Neural progenitor cell (in vitro differentiated cells): ENCODE measurements around the gene TGM2. TPM values are rescaled to one million over a fixed set of nuclear protein-coding genes. Genes with fewer than 3 reads are reported as not detected.

Experiments
- DNase-seq: peaks from one replicate; pipeline ENCODE4 v3.0.0-alpha.2; 2016; ENCODE audit warnings: low spot score
- H2AFZ ChIP-seq: fragments of 200-600 bp; sonication (generic); replicated peaks from 2 replicates; pipeline ENCODE4 v1.6.1; 2016; ENCODE audit warnings: antibody characterized with exemption
- H3F3A ChIP-seq: fragments of 200-600 bp; sonication (generic); 2 replicates; pipeline ENCODE4 v1.6.1; 2016; ENCODE audit warnings: antibody characterized with exemption, low read depth
- H3K27ac ChIP-seq: fragments of 200-600 bp; sonication (generic); 2 replicates; pipeline ENCODE4 v1.5.1; 2016; ENCODE audit warnings: mild to moderate bottlenecking
- H3K27me3 ChIP-seq: fragments of 200-600 bp; sonication (generic); 2 replicates; pipeline ENCODE4 v1.6.1; 2016; ENCODE audit warnings: mild to moderate bottlenecking, moderate library complexity
- H3K36me3 ChIP-seq: fragments of 200-600 bp; sonication (generic); 2 replicates; pipeline ENCODE4 v1.5.1; 2016
- H3K4me1 ChIP-seq: fragments of 200-600 bp; sonication (generic); 2 replicates; pipeline ENCODE4 v1.6.1; 2016; ENCODE audit warnings: mixed run types
- H3K4me2 ChIP-seq: fragments of 200-600 bp; sonication (generic); 2 replicates; pipeline ENCODE4 v1.6.1; 2016
- H3K4me3 ChIP-seq: fragments of 200-600 bp; sonication (generic); 2 replicates; pipeline ENCODE4 v1.5.1; 2016
- H3K79me2 ChIP-seq: fragments of 200-600 bp; sonication (generic); 2 replicates; pipeline ENCODE4 v1.6.1; 2016; ENCODE audit warnings: low read depth
- H3K9ac ChIP-seq: fragments of 200-600 bp; sonication (generic); 2 replicates; pipeline ENCODE4 v1.6.1; 2016
- H3K9me3 ChIP-seq: fragments of 200-600 bp; sonication (generic); 2 replicates; pipeline ENCODE4 v1.5.1; 2016; ENCODE audit warnings: low read depth
- H4K20me1 ChIP-seq: fragments of 200-600 bp; sonication (generic); 2 replicates; pipeline ENCODE4 v1.6.1; 2016; ENCODE audit warnings: low read depth
- H3K27ac Mint-ChIP-seq: 3 replicates; pipeline ENCODE4 v1.8.0; 2021; ENCODE audit warnings: mixed read lengths
- H3K27me3 Mint-ChIP-seq: 2 replicates; pipeline ENCODE4 v1.8.0; 2022; ENCODE audit warnings: low read depth, mild to moderate bottlenecking, inconsistent platforms, moderate library complexity, mixed read lengths; ENCODE audit not compliant: insufficient read depth
- H3K36me3 Mint-ChIP-seq: 3 replicates; pipeline ENCODE4 v1.8.0; 2021; ENCODE audit warnings: mixed read lengths
- H3K4me1 Mint-ChIP-seq: 3 replicates; pipeline ENCODE4 v1.8.0; 2021; ENCODE audit warnings: mixed read lengths
- H3K4me3 Mint-ChIP-seq: 3 replicates; pipeline ENCODE4 v1.8.0; 2021; ENCODE audit warnings: mild to moderate bottlenecking, moderate library complexity, mixed read lengths
- H3K9me3 Mint-ChIP-seq: 3 replicates; pipeline ENCODE4 v1.8.0; 2020; ENCODE audit warnings: mixed read lengths
- CTCF ChIP-seq: fragments of 200-600 bp; sonication (generic); IDR thresholded peaks from 2 replicates; pipeline ENCODE4 v1.5.1; 2017; ENCODE audit warnings: antibody characterized with exemption, mild to moderate bottlenecking
- EZH2 ChIP-seq: fragments of 200-600 bp; sonication (generic); IDR thresholded peaks from 2 replicates; pipeline ENCODE4 v1.6.1; 2017; ENCODE audit warnings: antibody characterized with exemption, mild to moderate bottlenecking, moderate library complexity
- EZH2phosphoT487 ChIP-seq: fragments of 200-600 bp; sonication (generic); IDR thresholded peaks from 2 replicates; pipeline ENCODE4 v1.6.1; 2017; ENCODE audit warnings: antibody characterized with exemption
- total RNA-seq: library from RNA; depleted of rRNA; stranded (reverse); fragments of >200 nt; gene quantifications from 2 replicates; pipeline ENCODE4 v1.2.3, GENCODE V29; 2015; ENCODE audit warnings: low replicate concordance

Gene TGM2
- total RNA-seq, 1 donor from 2014 or later = 0.22 TPM

DNA sequence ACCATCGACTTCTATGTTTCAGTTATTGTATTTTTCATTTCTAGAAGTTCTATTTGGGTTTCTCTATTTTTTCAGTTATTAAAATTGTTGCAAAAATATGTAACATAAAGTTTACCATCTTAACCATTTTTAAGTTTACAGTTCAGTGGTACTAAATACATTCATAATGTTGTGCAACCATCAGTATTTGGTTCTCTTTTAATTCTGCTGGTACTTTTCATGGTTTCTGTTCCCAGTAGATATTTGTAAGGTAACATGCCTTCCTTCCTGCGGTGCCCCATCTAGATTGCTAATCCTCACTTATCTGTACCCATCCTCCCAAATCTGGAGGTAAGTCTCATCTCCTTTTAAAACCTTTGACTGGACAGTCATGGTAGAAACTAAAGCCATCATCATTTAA, 47.9 kb downstream of the TGM2 start:
- Histone ChIP-seq H3K79me2 (no peaks in the 10 kb centered on the region), H3K27me3 (no peaks in the 10 kb centered on the region), H4K20me1 (no peaks in the 10 kb centered on the region), H2AFZ (no peak overlapping the region), H3K4me1 (no peaks in the 10 kb centered on the region), H3K9me3 (no peaks in the 10 kb centered on the region), H3K4me2 (no peak overlapping the region), H3K36me3 (no peaks in the 10 kb centered on the region), H3F3A (no peaks in the 10 kb centered on the region), H3K4me3 (no peak overlapping the region), H3K9ac (no peak overlapping the region), H3K27ac (no peak overlapping the region)
- Mint-ChIP-seq H3K36me3 (no peaks in the 10 kb centered on the region), H3K27me3 (peaks cover 8% of the 10 kb centered on the region), H3K9me3 (no peaks in the 10 kb centered on the region), H3K27ac (no peak overlapping the region), H3K4me3 (no peak overlapping the region), H3K4me1 (peaks cover 7% of the 10 kb centered on the region)
- no peak for DNase-seq
- TF ChIP-seq EZH2 (no peak), EZH2phosphoT487 (no peak), CTCF (no peak)

DNA sequence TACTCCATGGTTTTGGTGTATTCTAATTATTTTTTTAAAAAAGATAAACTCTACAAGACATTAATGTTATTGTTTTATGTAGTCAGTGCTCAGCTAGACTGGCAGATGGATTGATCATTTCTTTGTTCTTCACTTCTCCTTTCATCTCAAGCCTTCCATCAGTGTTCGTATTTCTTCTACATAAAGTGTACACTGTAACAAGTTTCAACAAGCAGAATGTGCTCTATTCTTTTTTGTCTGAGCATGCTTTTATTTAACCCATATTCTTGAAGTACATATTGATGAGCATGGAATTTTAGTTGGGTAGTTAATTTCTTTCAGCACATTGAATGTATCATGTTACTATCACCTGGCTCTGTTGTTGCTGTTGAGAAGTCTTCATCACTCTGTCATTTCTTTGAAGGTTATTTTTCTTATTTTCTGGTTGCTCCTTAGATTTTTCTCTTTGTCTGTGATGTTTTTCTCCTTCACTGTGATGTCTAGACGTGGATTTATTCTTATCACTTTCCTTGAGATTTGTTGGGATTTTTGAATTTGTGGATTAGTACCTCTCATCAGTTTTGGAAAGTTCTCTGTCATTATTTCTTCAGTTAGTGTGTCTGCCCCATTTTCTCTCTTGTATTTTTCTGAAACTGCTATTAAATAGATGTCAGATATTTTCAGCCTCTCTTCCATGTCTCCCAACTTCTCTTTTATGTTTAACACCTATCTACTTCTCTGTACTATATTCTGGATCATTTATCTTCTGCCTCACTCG, 48.5 kb downstream of the TGM2 start:
- H3K27ac ChIP-seq = no peak overlapping the region
- H3K9ac ChIP-seq = no peak overlapping the region
- TF ChIP-seq EZH2phosphoT487 = no peak
- TF ChIP-seq CTCF = no peak
- TF ChIP-seq EZH2 = no peak
- no peaks in the 10 kb centered on the region for H4K20me1 ChIP-seq
- no peaks in the 10 kb centered on the region for H3K36me3 ChIP-seq
- Mint-ChIP-seq H3K27me3 (peaks cover 6% of the 10 kb centered on the region), H3K4me3 (no peak overlapping the region), H3K27ac (no peak overlapping the region), H3K36me3 (no peaks in the 10 kb centered on the region), H3K9me3 (no peaks in the 10 kb centered on the region), H3K4me1 (peaks cover 7% of the 10 kb centered on the region)
- no peaks in the 10 kb centered on the region for H3F3A ChIP-seq
- no peaks in the 10 kb centered on the region for H3K27me3 ChIP-seq
- no peaks in the 10 kb centered on the region for H3K4me1 ChIP-seq
- no peak overlapping the region for H3K4me2 ChIP-seq
- H3K9me3 ChIP-seq = no peaks in the 10 kb centered on the region
- no peaks in the 10 kb centered on the region for H3K79me2 ChIP-seq
- no peak for DNase-seq
- no peak overlapping the region for H2AFZ ChIP-seq
- no peak overlapping the region for H3K4me3 ChIP-seq

GRCh38 chr20:38115896-38116295, 49.2 kb downstream of the TGM2 start:
- H3K27ac ChIP-seq = no peak overlapping the region
- H3K79me2 ChIP-seq = no peaks in the 10 kb centered on the region
- Mint-ChIP-seq H3K4me3 (no peak overlapping the region), H3K4me1 (peaks cover 7% of the 10 kb centered on the region), H3K27ac (no peak overlapping the region), H3K9me3 (no peaks in the 10 kb centered on the region), H3K36me3 (no peaks in the 10 kb centered on the region), H3K27me3 (peaks cover 6% of the 10 kb centered on the region)
- no peak overlapping the region for H3K9ac ChIP-seq
- H3K4me1 ChIP-seq = no peaks in the 10 kb centered on the region
- no peaks in the 10 kb centered on the region for H3K27me3 ChIP-seq
- no peaks in the 10 kb centered on the region for H4K20me1 ChIP-seq
- H3K4me3 ChIP-seq = no peak overlapping the region
- no peak overlapping the region for H2AFZ ChIP-seq
- H3K36me3 ChIP-seq = no peaks in the 10 kb centered on the region
- no peaks in the 10 kb centered on the region for H3K9me3 ChIP-seq
- no peak for TF ChIP-seq EZH2phosphoT487
- TF ChIP-seq CTCF = no peak
- TF ChIP-seq EZH2 = no peak
- no peaks in the 10 kb centered on the region for H3F3A ChIP-seq
- no peak overlapping the region for H3K4me2 ChIP-seq
- no peak for DNase-seq
